Activated naive CD8-positive, alpha-beta T cell treated with anti-CD3 and anti-CD28 coated beads, Interleukin-2, amount 50 U/mL, for 16 hours (primary cell): Measurements from ENCODE around the gene CD6.
A peak's percentile ranks its signal among the peaks of the same experiment; 100 is the strongest.

ENCODE experiments used
- DNase-seq: peaks from one replicate; pipeline ENCODE4 v3.0.0-alpha.2; 2020; ENCODE audit warnings: low read depth, low spot score

CD6 gene

DNA sequence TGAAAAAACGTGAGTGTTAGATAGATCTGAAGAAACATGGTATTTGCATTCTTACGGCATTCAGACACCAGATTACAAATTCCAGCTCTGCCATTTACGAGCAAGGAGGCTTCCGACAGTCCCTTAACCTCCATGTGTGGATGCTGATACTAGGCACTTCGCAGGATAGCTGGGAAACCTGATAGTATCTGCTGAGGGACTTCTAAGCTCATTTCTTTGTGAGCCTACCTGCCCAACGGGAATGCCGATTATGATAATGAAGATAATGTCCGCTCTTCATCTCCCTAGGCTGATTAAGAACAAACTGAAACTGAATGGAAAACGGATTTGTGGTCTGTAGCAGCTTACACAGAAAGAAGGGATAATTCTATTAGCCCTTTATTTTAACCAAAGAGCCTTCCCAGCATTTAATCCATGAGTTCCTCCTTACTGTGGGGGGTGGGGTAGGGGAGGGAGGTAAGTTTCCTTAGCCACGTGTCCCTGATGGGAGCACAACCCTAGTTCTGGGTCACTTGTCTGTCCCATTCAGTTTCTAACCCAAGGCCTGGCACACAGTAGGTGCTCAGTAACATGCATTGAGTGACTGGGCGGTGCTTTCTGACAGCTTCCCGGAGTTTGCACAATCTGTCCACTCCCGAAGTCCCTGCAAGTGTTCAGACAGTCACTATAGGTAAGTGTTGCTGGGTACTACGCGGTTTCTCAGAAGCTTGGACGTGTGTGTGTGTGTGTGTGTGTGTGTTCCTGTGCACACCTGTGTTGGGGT, 39.2 kb downstream of the CD6 start:
- no peak for DNase-seq

- no peak for DNase-seq
Measured at GRCh38 chr11:61011229-61011870, 39.9 kb downstream of the CD6 start.

DNA sequence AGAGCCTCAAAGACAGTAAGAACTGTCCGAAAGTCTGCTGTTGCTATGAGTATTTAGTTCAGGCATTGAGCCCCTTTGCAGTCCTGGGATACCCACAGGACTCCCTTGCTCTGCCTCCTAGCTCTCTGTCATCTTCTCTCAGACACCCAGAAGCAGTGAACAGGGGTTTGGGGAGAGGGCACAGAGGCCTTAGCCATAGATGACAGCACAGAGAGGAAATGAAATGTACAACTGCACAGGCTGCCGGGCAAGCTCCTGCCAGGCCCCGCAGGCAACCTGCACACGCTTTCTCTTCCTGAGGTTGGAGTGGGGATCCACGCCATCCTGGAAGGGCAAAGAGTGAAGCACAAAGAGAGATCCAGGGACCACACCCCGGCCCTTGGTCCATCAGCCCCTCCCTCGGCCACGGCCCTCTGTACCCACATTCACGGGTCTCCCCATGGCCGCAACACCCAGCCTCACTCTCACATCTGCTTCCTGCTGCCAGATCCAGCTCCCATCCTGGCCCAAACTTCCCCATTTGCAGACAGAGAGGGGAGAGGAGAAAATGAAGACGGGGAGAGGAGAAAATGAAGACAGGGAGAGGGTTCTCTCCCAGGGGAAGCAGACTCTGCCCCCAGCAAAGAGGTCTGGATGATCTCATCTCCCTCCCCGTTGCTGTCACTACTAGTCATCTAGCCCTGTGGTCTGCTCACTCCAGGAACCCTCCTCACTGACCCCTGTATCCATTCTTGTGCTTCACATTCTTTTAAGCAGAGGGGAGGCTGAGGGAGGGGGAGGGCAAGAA, 40.7 kb downstream of the CD6 start:
- DNase-seq: no peak

GRCh38 chr11:61012737-61013215, 41.3 kb downstream of the CD6 start:
- no peak for DNase-seq

DNA sequence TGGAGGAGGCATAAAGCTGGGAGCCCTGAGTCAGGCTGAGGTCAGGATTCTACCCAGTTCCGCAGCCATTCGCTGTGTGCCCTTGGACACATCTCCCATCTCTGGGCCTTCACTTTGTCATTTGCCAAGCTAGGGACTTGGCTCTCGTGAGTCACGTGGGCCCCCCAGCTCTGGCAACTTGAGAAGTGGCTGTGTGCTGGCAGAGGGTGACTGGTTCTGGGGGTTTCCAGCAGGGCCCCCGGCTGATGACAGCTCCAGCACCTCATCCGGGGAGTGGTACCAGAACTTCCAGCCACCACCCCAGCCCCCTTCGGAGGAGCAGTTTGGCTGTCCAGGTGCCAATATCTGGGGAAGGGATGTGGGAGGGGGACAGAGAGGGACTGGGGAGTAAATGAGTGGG, 46.6 kb downstream of the CD6 start:
- DNase-seq: no peak

DNA sequence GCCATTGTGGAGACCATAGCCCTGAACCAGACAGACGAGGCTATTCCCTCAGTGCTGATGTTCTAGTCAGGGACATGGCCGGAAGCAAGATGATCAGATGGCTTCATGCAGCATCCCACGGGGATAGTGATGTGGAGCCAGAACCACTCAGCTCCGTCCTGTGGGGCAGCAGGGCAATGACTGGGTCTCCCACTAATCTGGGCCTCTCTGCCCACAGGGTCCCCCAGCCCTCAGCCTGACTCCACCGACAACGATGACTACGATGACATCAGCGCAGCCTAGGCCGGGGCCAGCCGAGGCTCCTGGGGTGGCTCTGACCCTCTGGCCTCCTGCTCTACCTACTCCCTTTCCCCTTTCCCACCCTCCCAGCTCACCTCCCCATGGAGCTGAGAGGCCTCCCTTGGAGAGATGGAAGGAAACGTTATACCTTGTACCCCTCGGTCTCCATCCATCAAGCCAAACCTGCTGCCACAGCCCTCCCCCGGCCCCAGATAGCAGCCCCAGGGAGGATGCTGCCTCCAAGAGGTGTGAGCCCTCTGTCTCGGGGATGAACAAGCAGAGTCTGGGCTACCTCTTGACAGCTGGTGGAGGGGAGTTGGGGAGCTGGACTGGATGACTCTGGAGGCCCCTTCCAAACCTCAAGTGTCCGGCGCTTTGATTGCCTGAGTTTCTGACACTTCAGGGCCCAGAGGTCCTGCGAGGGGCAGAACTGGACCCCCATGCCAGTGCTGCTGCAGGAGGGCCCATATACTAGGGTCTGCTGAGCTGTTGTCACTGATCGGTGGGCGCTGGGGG, 47.8 kb downstream of the CD6 start:
- DNase-seq: no peak

GRCh38 chr11:61019832-61020405, 48.4 kb downstream of the CD6 start:
- no peak for DNase-seq

DNA sequence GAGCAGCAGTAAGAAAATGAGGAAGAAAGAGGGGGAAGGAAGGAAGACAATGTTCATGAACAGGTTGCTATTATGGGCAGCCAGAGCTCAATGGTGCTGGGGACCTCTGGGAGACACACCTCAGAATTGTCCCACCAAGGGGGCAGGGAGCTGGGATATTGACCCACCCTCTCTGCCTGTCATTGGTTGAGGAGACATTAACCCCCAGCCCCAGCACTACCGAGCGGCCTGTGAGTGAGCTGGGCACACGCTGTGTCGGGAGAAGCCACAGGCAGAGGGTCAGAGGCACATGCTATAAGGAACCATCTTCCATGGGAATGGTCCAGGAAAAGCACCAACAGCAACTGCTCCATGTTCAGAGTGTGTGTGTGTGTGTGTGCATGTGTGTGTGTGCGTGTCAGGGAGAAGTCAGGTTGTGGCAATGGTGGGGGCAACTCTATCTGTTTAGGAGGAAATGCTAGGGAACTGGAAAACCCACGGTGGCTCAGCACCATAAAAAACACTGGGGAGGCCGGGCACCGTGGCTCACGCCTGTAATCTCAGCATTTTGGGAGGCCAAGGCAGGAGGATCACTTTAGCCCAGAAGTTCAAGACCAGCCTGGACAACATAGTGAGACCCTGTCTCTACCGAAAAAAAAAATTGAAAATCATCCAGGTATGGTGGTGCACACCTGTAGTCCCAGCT, 49.2 kb downstream of the CD6 start:
- DNase-seq: no peak

GRCh38 chr11:61021661-61022212, 50.3 kb downstream of the CD6 start:
- peak; percentile 72 for DNase-seq

DNA sequence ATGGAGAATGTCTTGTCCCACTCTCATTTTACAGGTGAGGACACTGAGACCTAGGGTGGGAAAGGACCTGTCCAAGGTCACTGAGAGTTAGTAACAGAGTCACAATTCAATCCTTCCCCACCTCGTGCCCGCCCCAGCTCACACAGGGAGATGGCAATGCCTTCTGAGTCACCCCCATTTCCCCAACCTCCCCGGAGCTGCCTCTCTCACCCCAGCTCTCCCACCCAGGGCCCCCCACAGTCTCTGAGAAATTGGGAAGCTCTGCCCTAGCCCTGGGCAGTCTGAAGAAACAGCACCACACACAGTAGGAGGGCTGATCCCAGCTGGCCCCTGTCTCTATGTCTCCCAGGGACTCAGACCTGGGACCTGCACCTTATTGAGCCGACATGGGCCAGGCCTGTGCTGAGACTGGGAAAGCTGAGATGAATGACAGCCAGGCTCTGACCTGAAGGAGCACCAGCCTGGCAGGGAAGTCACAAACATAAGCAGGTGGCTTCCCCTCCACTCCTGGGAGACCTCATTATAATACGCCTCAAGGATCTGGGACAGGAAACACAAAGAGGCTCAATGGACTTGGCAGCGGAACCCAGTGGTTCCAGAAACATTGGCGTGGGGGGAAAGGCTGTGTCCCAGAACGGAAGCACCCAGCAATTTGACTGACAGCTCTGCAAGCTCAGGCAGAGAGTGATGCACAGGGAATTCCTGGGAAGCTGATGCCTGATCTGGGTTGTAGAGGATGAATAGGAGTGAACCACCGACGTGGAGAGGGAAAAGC, 51.0 kb downstream of the CD6 start:
- DNase-seq: no peak

DNA sequence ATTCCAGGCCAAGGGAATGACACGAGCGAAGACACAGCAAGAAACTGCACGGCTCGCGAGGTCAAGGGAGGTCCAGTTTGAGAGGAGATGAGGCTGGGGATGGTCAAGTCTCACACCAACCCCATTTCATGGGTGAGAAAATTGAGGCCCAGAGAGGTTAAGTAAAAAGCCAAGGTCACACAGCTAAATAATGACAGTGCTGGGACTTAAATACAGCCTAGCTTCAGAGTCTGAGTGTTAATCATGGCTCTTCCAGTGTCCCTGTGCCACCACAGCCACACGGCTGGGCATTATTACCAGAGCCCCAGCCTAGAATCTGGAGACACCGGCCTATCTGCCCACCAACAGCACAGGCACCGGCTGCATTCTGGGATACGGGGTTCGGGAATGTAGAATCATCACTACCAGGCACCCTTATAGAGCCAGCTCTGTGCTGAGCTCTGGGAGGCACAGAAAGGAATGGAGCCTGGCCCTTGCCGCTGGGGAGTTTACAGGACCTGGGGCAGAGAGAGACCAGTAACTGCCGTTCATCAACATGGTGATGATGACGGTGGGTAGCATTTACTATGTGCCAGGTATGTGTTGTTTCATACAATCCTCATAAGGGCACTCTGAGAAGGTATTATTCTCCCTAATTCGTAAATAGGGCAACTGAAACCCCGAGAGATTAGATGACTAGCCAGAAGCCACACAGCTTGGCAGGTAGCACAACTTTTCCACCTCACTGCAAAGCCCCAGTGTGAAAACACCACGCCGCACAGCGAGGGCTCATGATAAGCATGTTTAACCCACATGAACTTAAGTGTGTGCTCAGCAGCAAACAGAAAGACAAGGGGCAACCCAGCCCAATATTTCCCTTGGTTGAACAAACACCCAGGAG, 51.8 kb downstream of the CD6 start:
- peak; percentile 43 for DNase-seq

- DNase-seq: no peak
Measured at GRCh38 chr11:61023966-61024295, 52.5 kb downstream of the CD6 start.

DNA sequence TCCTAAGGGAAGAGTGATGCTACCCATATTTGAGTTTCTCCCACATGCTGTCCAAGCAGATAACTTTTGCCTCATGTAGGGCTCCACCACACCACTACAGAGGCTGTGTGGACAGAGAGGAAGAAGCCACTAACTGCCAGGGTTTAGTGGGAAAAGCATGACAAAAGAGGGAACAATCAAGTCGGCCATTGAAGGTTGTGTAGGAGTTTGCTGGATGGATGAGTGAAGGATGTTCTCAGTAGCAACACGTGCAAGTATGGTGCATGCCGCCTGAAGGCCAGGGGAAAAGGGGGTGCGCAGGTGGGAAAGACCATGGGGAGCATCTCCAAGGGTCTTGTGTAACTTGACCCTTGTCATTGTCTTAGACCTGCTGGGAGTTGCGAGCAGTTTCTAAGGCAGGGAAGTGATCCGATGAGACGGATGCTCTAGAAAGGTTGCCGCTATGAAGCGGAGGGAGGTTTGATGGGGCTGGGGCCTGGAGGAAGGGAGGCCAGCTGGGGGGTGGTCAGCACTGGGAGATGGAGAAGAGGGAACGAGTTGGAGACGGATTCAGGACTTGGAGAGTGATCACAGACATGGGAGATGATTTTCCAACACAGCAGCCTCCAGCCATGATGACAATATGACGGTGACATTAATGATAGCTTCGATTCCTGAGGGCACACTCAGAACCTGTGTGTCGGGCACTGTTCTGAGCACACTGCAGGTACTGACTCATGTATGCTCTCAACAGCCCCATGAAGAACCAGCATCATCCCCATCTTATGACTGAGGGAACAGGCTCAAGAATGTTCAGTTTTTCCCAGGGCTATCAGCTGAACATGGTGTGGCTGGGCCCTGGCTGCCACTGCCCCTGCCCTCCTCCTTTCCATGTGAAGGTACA, 53.7 kb downstream of the CD6 start:
- no peak for DNase-seq

DNA sequence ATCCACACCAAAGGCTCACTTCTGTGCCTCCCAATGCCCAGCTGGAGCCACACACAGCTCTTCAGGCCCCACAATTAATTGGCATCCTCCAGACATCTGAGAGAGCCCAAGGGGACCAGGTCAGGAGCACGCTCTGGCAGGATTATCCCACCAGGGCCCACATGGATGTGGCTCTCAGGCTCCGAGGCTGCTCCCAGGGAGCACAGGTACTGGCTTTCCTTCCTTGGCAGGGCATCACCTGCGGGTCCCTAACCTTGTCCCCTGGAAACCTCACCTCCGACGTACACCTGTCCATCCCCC, 54.3 kb downstream of the CD6 start:
- no peak for DNase-seq

- no peak for DNase-seq
Measured at GRCh38 chr11:61026121-61027031, 54.9 kb downstream of the CD6 start.

DNA sequence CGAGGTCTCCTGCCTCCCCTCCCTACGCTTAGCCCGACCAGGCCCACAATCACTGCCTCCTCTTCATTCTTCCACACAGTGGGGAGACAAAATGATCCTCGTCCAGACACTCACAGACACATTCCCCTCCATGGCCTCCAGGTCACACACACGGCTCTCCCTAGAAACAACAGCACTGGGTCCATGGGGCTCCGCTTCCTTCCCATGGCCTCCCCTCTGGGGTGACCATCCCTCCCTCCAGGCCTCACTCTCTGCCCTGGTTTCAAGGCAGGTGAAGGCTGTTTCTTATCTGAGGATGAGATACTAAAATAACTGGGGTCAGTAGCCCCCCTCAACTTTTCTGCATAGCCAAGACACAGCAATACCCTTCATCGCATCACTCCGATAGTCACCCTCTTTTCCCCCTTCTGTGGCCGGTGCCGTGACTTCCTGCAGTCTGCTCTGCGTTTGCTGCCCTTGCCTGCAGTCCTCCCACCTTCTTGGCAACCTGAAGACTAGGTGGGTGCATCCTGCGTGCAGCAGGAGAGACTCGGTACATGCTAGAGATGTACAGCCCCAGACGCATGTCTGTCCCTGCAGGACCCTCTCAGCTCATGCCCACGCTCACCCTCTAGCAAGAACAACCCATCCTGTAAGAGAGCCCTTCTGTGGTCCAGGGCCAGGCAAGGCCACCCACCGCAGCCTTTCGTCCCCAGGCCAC, 55.8 kb downstream of the CD6 start:
- DNase-seq: no peak
